HG02852 (cell line): ENCODE results near the gene FAM25G.

ENCODE experiments used
- ATAC-seq: cut with Tn5 transposase; IDR thresholded peaks from one replicate; pipeline ENCODE4 v1.9.1; 2021; ENCODE audit warnings: mild to moderate bottlenecking, moderate library complexity; ENCODE audit not compliant: unreplicated experiment

Gene FAM25G

DNA sequence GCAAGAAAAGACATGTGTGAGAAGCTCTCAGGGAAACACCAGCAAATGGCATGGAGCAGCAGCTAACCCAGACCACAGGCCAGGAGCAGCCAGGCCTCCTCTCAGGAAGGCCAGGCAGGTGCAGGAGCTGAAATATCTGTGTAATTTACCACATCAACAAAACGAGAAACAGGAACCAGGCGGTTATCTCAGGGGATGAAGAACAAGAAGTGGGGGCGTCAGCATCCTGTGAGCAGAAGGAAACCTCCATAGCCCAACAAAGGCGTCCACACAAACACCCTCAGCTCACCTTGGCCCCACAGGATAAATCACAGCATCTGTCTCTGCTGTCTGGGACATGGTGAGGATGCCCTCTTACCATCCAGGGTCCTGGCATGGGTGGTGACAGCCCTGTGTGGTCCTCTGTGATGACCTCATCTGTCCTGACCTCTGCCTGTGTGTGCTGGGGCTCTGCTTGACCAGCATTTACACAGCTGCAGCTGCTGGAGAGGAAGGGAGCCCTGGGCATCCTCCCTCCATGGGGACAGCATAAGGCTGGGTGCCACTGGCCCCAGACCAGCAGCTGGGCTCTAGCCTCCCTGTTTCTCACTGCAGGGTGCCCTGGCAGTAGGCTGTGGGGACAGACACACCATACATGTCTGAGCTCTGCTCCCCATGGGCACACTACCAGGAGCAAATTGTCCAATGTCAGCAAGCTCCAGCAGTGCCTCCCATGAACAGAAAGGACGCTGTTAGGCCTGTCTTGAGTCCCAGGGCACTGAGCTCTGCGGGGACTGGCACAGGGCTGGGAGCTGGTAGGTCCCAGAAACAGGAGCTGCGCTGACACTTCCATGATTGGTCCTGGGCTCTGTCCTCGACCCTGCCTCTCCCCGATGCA, 42.2 kb downstream of the FAM25G start:
- ATAC-seq = no peak

DNA sequence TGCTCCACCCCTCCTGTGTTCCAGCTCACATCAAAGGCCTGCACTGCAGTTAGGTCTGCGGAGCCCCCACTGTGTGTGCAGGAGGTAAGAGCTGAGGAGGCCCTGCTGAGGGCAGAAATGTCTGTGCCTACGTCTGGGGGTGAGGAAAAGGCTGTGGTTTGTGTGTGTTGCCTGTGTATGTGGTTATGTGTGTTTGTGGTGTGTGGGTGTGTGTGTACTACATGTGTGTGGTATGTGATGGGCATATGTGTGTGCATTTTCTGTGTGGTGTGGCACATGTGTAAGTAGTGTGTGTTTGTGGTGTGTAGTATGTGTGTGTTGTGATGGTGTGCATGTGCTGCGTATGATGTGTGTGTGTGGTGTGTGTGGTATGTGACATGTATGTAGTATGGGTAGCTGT, 43.8 kb downstream of the FAM25G start:
- no peak for ATAC-seq

DNA sequence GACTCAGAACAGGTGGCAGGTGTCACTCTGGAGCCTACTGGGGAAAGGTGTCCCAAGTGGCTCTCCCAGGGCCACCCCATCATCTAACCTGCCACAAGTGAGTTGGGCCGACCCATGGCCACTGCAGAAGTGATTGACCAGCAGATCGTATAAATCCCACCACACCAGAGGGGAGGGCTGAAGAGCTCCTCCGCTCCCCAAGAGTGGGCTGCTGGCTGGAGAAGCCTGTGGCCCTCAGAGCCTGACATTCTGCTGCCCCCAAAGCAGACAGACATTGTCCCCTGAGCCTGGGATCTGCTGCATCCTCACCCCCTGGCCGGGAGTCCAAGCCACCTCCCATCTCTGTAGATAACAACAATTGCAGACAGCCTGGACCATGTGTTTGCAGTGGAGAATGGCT, 44.3 kb downstream of the FAM25G start:
- no peak for ATAC-seq

DNA sequence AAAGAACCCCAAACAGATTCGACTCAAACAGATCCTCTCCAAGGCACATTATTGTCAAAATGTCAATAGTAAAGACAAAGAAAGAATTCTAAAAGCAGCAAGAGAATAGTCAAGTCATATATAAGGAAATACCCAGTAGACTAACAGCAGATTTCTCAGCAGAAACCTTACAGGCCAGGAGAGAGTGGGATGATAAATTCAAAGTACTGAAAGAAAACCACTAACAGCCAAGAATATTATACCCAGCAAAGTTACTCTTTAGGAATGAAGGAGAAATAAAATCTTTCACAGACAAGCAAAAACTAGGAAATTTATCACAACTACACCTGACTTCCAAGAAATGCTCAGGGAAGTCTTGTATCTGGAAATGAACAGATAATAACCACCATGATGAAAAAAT, 45.8 kb downstream of the FAM25G start:
- no peak for ATAC-seq

DNA sequence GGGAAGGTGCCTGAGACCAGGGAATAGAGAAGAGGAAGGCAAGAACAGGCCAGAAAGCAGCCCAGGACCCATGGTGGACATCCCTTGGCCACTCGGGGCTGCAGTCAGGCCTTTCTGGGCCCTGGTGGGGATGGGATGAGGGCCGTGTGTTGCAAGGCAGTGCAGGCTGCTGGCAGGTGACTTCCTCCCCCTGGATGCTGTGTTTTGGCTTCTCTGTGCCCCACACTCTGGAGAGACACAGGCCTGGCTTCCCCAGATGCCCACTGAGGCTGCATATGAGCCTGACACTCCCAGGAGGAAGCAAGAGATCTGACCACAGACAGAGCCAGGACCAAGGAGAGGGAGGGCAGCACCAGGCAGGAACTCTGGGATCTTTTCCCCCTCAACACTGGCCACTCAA, 47.5 kb downstream of the FAM25G start:
- ATAC-seq = no peak

DNA sequence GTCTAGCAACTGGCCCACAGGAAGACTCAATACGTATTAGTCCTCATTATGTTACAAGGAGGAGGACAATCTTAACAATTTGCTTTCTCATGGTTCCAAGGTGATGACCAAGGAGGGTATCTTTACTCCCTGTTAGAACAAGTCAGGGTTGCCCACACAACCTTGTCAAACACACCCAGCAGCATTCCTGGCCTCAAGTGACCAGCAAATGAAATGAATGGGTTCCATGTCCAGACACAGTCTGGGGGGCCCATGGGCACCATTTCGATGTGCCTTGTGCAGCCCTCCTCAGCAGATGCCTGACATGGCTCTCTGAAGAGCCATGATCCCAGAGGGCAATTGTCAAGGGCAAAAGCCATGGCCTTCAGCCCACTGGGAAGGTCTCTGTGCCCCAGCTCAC, 48.4 kb downstream of the FAM25G start:
- ATAC-seq = no peak

DNA sequence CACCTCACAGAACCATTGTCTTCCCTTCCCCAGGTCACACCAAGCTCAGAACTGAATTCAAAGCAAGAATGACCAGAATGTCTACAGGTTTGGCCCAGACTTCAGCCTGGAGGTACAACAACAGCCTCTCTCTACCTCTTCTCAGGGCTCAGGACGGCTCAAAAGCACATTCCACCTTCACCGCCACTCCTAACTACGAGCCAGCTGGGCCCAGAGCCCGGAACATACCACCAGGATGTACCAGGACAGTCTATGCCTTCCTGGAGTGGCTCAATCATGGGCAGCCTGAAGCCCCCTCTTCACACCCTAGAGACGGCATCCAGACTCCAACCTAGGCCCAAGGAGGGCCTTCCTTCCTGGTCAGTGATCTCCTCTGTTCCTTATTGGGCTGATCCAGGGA, 49.1 kb downstream of the FAM25G start:
- ATAC-seq = no peak

DNA sequence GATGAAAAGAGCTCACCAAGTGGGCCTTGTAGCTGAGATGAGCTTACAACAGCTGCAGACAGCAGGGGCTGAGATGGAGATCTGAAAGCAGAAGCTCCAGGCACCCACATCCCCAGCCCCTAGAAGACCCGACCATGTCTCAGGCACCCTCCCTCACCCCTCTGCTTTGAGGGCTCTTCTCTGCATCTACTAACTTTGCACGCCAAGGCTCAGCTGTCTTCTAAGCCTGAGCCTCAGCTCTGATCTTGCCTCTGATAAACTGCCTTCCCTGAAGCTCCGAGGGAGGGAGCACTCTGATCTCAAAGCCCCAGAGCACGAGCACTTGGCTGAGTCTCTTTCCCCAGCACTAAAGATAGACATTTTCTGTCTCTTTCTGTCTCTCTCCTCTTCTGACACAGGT, 49.6 kb downstream of the FAM25G start:
- ATAC-seq = no peak

DNA sequence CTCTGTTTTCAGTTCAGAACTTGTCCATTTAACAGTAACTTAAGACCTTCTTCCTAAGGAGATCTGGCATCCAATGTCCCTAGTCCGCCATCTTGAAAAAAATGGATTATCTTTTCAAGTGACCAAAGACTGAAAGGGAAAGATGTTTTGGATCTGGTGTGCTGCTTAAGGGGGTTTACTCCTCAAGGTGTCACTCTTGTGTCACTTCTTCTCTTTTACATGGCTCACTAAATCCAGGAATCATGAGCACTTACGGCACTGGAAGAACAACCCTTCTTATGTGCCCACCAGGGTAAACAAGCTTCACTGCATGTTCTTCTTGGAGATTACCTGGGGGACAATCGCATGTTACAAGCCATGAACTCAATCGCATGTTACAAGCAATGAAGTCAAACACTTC, 51.3 kb downstream of the FAM25G start:
- no peak for ATAC-seq

DNA sequence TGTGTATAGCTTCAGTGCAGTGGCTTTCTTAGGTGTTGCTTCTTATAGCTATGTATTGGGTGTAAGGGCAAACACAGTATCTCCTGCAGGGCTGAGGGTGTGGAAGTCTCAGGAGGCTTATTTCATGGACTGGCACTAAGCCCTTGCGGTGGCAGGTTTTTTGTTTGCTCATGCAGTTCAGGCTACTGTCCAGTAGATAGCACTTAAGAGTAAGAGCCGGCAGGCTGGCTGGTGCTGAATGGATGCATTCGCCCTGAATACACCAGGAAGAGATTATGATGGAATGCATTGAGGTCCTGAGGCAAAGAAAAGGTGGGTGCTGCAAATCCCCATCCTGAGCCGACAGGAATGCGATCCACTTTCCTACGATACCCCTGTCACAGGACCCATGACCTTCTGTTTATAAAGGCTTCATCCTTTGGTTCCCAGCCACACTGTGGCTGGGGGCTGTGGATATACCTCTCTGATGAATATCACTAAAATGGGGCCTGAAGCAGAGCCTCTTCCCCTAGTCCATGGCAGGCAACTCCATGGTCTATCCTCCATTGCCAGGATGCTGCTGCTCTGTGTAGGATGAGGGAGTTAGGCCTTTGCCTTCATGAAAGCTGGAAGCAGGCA, 52.5 kb downstream of the FAM25G start:
- ATAC-seq = no peak
